Measurements from ENCODE around the gene CHRND.

CHRND gene

DNA sequence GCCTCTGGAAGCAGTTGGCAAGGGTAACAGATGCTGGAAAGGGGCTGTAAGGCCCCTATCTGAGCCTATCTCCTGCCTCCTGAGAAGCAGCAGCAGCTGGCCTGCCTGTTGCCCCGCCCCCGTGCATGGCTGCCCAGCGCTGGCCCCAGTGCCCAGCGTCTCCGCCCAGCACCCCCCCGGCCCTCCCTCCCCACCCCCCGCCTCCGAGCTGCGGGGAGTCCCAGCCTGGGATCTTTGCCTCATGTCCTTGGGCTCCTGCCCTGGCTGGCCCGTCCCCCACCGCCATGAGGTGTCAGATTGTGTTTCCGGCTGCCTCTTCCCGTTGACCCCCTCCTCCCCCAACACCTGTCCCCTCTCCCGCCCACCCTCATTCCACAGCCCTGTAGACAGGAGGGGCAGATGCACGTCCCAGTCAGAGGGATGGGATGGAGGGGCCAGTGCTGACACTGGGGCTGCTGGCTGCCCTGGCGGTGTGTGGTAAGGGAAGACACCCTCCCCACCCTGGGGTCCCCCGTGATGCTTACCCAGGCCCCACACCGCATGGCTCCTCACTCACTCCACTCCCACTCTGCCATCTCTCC, at the start of gene CHRND:
Gene CHRND, plus strand, starts transcription at position 370 of the 581 bp plus-strand sequence. Its CDS starts 56 bp downstream, at position 426.
- peaks cover 21% of the 10 kb centered on the region for H4K20me1 ChIP-seq
- no peaks in the 10 kb centered on the region for H3K9me3 ChIP-seq
- H3K4me3 ChIP-seq, result no peak within 1 kb of the TSS
- peak within 1 kb of the TSS; percentile 91 for H3K4me2 ChIP-seq
- peaks cover 82% of the 10 kb centered on the region for H3K4me1 ChIP-seq
- H3K27ac ChIP-seq, result peak within 1 kb of the TSS; percentile 38; the same call in 1 of the 2 replicates
- TF ChIP-seq Cebpa-rat (IDR thresholded peaks at IDR 0.05), result no peak
- no peak within 1 kb of the TSS for H3K9ac ChIP-seq
- H3K36me3 ChIP-seq, result no peaks in the 10 kb centered on the region
- H3K27me3 ChIP-seq, result peaks cover 40% of the 10 kb centered on the region

DNA sequence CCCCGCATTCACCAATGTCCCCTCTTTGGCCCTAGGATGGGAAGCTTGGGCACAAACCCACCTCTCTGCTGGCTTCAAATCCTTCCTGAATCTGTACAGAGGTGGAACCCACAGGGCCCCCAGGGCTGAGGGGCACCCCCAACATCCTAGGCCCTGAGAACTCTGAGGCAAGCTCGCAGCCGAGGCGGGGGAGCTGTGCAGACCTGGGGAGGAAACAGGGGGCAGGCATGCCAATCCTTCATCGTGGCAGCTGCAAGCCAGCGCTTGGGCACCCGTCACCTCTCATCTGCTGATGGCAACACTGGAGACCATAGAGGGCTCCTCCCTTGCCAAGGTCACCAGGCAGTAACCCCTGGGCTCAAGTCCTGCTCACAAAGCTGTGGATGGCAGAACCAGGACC, 49.2 kb upstream of the CHRND start:
- no peak for TF ChIP-seq Cebpa-rat (IDR thresholded peaks at IDR 0.05)
- H3K27me3 ChIP-seq, result no peaks in the 10 kb centered on the region

DNA sequence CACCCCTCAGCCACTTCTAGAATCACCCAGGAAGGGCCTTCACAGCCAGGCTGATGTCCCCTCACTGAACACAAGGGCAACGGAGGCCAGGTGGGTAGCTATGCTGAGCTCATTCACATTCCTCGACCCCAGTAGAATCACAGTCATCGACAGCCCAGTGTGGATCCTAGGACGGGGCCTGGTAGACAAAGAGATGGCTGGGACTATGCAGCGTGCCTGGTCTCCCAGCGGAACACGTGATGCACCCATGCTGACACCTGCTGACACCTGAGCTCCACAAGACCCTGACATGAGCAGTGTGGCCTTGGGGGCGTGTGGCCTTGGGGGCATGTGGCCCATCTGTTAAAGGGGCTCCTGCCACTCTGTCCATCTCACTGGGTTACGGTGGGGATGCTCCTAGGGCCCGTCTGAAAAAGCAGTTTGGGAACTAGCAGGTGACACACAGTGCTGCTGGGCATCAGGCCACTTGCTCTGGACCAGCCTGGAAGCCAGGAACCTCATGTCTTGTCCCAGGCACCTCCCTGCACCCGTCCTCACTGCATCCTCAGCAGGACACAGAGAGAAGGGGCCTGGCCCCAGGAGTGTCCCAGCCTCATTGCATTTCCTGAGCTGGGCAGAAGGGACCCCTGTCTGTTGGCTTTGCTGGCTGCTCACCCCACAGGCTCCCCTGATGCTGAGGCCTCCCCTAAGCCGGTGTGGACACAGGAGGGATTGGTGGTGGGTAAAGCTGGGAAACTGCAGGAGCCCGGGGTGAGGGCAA, 48.0 kb upstream of the CHRND start:
- H3K9ac ChIP-seq, result no peak overlapping the region
- H3K36me3 ChIP-seq, result no peaks in the 10 kb centered on the region
- no peak for TF ChIP-seq Cebpa-rat (IDR thresholded peaks at IDR 0.05)
- no peaks in the 10 kb centered on the region for H3K4me1 ChIP-seq
- H3K4me3 ChIP-seq, result no peak overlapping the region
- H4K20me1 ChIP-seq, result no peaks in the 10 kb centered on the region
- H3K9me3 ChIP-seq, result no peaks in the 10 kb centered on the region
- no peak overlapping the region for H3K4me2 ChIP-seq
- H3K27me3 ChIP-seq, result no peaks in the 10 kb centered on the region
- no peak overlapping the region for H3K27ac ChIP-seq

More for the DNA sequence above, 49.2 kb upstream of the CHRND start:
- H3K4me2 ChIP-seq, result no peak overlapping the region
- no peaks in the 10 kb centered on the region for H3K4me1 ChIP-seq
- H3K36me3 ChIP-seq, result no peaks in the 10 kb centered on the region
- H3K27ac ChIP-seq, result no peak overlapping the region
- H3K4me3 ChIP-seq, result no peak overlapping the region
- H3K9me3 ChIP-seq, result 0 out of 2 replicates have a peak, but pooled peaks cover 9% of the 10 kb centered on the region
- no peak overlapping the region for H3K9ac ChIP-seq
- no peaks in the 10 kb centered on the region for H4K20me1 ChIP-seq

DNA sequence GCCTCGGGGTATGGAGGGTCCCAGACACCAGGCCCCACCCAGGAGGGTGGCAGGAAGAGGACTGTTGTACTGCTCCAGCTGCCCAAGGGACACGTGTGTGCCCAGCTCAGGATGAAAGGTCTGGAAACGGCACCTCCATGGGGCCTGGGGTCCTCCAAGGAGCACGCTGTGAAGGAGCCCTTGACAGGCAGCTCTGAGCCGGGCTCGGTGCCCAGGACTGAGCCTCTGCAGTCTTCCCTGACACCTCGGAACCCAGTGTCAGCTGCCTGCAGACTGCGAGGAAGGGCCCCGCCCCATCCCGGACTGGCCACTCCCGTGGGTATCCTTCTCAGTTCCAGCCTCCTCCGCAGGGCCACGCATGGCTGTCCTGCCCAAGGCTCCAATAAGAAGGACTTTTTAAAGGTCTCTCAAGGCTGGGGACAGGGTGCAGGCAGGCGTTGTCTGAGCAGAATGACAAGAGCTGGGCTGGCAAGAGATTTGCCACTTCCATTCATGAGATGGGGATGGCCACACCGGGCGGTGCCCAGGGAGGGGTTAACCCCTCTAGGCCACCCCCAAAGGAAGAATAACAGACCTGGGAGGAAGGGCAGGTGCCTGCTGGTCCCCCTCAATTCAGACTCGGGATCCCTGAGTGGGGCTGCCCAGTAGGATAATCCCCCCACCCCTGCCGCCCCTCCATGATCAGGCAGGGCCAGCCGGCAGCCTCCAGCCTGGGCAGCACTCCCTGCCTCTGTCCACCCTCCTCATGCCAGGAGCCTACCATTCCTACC, 47.2 kb upstream of the CHRND start:
- TF ChIP-seq Cebpa-rat (IDR thresholded peaks at IDR 0.05), result no peak
- no peak overlapping the region for H3K4me3 ChIP-seq
- H3K9me3 ChIP-seq, result no peaks in the 10 kb centered on the region
- no peaks in the 10 kb centered on the region for H3K36me3 ChIP-seq
- H3K4me1 ChIP-seq, result no peaks in the 10 kb centered on the region
- H4K20me1 ChIP-seq, result peaks cover 2% of the 10 kb centered on the region; the same call in 1 of the 2 replicates
- no peak overlapping the region for H3K9ac ChIP-seq
- H3K27ac ChIP-seq, result no peak overlapping the region
- H3K27me3 ChIP-seq, result peaks cover 5% of the 10 kb centered on the region; the same call in 1 of the 2 replicates
- no peak overlapping the region for H3K4me2 ChIP-seq

DNA sequence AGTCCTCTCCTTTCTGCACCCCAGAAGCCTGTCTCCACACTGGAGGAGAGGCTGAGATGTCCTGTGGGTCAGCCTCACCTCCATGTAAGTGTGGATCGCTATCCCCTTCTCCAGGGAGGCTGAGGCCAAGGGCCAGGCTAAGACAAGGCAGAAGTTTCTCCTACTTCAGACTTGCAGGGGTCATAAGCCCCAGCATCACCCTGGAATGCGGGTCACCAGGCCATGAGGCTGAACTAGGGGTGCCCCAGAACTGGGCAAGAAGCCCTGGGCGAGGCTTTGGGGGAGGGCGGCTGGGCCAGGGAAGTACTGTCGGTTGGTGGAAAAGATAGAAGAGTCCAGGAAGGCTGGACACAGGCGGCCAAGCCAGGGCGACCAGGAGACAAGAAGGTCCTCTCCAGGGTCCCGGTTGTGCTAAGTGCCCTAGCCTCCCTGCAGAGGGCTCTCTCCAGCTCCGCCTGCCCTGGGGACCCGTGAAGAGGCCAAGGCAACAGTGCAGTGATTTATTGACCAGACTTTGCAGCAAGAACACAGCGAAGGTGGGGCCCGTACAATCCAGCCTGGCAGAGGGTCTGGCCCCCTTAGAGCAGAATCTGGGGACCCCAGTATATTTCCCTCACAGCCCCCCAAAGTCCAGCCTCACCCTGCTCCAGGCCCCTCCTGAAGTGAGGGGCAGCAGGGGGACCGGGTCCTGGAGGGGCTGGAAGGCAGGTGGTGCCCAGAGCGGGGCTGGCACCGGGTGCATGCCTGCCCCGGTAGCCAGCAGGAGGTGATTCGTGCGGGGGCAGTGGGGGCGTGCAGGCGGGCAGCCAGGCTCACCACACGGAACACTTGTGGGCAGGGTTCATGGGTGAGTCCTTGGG, 46.4 kb upstream of the CHRND start:
- Histone ChIP-seq H3K9me3 (no peaks in the 10 kb centered on the region), H3K27ac (no peak overlapping the region), H4K20me1 (peaks cover 11% of the 10 kb centered on the region; the same call in 1 of the 2 replicates), H3K9ac (no peak overlapping the region), H3K4me1 (no peaks in the 10 kb centered on the region), H3K4me3 (no peak overlapping the region), H3K4me2 (no peak overlapping the region), H3K27me3 (peaks cover 14% of the 10 kb centered on the region), H3K36me3 (no peaks in the 10 kb centered on the region)
- TF ChIP-seq Cebpa-rat (IDR thresholded peaks at IDR 0.05), result no peak

DNA sequence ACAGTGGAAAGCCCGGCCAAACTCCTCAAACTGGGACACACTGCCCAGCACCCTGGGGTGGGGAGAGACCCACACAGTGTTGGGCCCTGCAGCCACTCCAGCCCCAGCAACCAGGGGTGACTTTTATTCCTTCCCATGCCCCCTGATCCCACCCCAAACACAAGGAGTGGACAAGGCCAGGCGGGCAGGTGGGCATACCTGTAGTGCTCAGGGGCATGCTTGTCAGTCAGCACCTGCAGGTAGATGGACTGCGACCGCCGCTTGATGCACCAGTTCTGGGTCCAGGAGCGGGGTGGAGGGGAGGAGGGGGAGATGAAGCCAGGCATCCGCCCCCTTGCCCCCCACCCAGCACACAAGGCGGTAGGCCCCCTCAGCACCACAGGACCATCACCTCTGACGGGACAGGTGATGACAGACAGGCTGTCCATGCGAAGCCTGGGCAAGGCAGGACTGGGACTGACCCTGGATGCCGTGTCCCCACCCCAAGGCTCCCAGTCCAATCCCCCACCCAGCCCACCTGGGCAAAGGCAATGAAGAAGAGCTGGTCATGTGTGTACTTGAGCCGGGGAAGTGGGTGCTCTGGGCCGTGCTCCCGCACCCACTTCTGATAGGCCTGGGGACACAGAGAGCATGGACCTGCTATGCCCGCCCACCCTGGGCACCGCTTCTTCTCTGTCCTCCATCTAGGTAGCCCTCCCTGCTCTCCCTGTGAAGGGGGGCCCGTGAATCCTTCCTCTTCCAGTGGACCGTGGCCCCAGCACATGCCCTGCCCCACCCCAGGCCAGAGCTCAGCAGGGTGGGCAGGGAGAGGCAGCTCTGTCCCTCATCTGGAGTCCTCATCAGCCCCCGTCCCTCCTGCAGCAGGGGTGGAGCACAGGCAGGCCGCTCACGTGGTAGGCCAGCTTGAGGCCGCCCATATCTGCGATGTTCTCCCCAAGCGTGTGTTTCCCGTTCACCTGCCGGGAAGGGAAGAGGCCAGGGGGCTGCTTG, 45.5 kb upstream of the CHRND start:
- no peak overlapping the region for H3K9ac ChIP-seq
- no peak for TF ChIP-seq Cebpa-rat (IDR thresholded peaks at IDR 0.05)
- H3K36me3 ChIP-seq, result no peaks in the 10 kb centered on the region
- H4K20me1 ChIP-seq, result peaks cover 20% of the 10 kb centered on the region
- H3K9me3 ChIP-seq, result no peaks in the 10 kb centered on the region
- no peak overlapping the region for H3K27ac ChIP-seq
- peaks cover 23% of the 10 kb centered on the region for H3K27me3 ChIP-seq
- H3K4me3 ChIP-seq, result no peak overlapping the region
- H3K4me2 ChIP-seq, result no peak overlapping the region
- H3K4me1 ChIP-seq, result peaks cover 4% of the 10 kb centered on the region; the same call in 1 of the 2 replicates

DNA sequence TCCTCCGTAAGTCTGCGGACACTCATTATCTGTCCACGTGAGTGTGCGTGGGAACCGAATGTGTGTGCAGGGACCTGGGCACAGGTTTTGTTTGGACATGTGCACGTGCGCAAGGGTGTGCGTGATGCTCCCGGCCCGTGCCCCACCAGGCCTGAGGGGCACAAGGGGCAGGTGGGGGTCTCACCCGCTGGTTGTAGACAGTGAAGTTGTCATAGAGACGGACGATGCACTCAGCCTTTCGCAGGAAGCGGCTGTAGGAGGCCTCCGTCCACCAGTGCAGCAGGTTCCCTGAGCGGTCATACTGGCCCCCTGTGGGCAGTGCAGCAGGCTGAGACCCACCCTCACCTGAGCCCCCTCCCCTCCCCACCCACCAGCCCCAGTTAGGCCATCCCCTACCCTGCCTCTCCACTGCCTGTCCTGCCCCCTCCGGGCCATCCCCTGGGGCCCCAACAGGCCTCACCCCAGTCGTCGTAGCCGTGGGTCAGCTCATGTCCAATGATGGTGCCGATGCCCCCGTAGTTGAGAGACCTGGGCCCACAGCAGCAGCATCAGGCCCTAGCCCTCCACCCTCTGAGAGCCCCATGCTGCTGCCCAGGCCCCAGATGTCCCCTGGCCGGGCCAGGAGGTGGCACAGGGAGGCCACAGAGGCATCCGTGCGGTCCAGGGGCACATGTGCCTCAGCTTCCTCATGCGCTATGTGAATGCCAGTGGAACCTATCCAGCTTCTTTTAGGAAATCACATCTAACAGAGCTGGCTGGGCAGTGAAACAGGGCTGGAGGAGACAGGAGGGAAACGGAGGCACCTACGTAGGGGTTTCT, 44.4 kb upstream of the CHRND start:
- no peak for TF ChIP-seq Cebpa-rat (IDR thresholded peaks at IDR 0.05)
- no peak overlapping the region for H3K4me3 ChIP-seq
- no peaks in the 10 kb centered on the region for H3K36me3 ChIP-seq
- no peak overlapping the region for H3K27ac ChIP-seq
- H3K9me3 ChIP-seq, result peaks cover 8% of the 10 kb centered on the region; the same call in 1 of the 2 replicates
- H3K4me2 ChIP-seq, result no peak overlapping the region
- H3K4me1 ChIP-seq, result peaks cover 10% of the 10 kb centered on the region; the same call in 1 of the 2 replicates
- peaks cover 30% of the 10 kb centered on the region for H4K20me1 ChIP-seq
- no peak overlapping the region for H3K9ac ChIP-seq
- H3K27me3 ChIP-seq, result peaks cover 33% of the 10 kb centered on the region
